GM12878 (cell line): ENCODE results near the gene CCDC85A.

Experiments
- CTCF ChIP-seq, 3 experiments: IDR thresholded peaks in 2 of 3; conservative IDR thresholded peaks in 1 of 3; 2 replicates each; pipeline ENCODE4 v1.5.1; 2011; ENCODE audit warnings: low read depth in 3 of 3, low read length in 3 of 3, mild to moderate bottlenecking in 3 of 3, control low read depth in 2 of 3, moderate library complexity in 2 of 3, inconsistent platforms in 1 of 3, mixed read lengths in 1 of 3; ENCODE audit not compliant: control insufficient read depth in 2 of 3, insufficient read depth in 1 of 3; ENCODE audit errors: extremely low read depth in 1 of 3
- EP300 ChIP-seq, 2 experiments: fragments of 150-350 bp in 1 of 2; IDR thresholded peaks; 2 replicates each; pipeline ENCODE4 v1.6.1; 2011 to 2012; ENCODE audit warnings: low read depth in 2 of 2, low read length in 2 of 2, borderline replicate concordance in 1 of 2, improper control_type of control experiment in 1 of 2, inconsistent platforms in 1 of 2; ENCODE audit not compliant: control insufficient read depth in 1 of 2
- EZH2 ChIP-seq: IDR thresholded peaks from 2 replicates; pipeline ENCODE4 v1.6.1; 2012; ENCODE audit warnings: low read depth, mild to moderate bottlenecking, control low read depth, inconsistent platforms, low read length, borderline replicate concordance; ENCODE audit not compliant: control insufficient read depth
- JUND ChIP-seq: IDR thresholded peaks from 2 replicates; pipeline ENCODE4 v1.6.1; 2012; ENCODE audit warnings: low read depth, mild to moderate bottlenecking, low read length, improper control_type of control experiment, moderate library complexity
- NR2C2 ChIP-seq: IDR thresholded peaks from 2 replicates; pipeline ENCODE4 v1.6.1; 2011; ENCODE audit warnings: borderline replicate concordance, low read depth; ENCODE audit not compliant: control insufficient read depth, insufficient read length
- POLR2A ChIP-seq: IDR thresholded peaks from 2 replicates; pipeline ENCODE4 v1.6.1; 2011; ENCODE audit warnings: low read depth, mild to moderate bottlenecking, low read length
- POLR2AphosphoS5 ChIP-seq: IDR thresholded peaks from 2 replicates; pipeline ENCODE4 v1.6.1; 2011; ENCODE audit warnings: mild to moderate bottlenecking, low read length, inconsistent platforms
- TCF12 ChIP-seq: IDR thresholded peaks from 2 replicates; pipeline ENCODE4 v1.6.1; 2011; ENCODE audit warnings: low read depth, mild to moderate bottlenecking, low read length

GRCh38 chr2:56215911-56216310 is 32.1 kb downstream of the CCDC85A start:
- TF ChIP-seq EZH2 (no peak), NR2C2 (no peak), JUND (no peak), CTCF (IDR thresholded peaks at IDR 0.05 in 2 of 3, conservative IDR thresholded peaks at IDR 0.05 in 1 of 3; ENCODE audit: control insufficient read depth in 2 of 3, extremely low read depth in 1 of 3, insufficient read depth in 1 of 3, low read depth in 3 of 3, low read length in 3 of 3) (no peak), POLR2AphosphoS5 (no peak), EP300 (IDR thresholded peaks at IDR 0.05; ENCODE audit: borderline replicate concordance in 1 of 2, control insufficient read depth in 1 of 2, low read depth in 2 of 2, low read length in 2 of 2) (no peak), TCF12 (no peak), POLR2A (no peak)
